Pancreas (tissue), 10 donors: Measurements from ENCODE around the gene TEKTIP1. TPM values are rescaled to one million over a fixed set of nuclear protein-coding genes. Genes with fewer than 3 reads are reported as not detected.

Source experiments
- ATAC-seq, 4 donors: fragments of 200-7000 bp; cut with Tn5 transposase; one replicate each; pipeline versions ENCODE4 v1.8.0 to v1.9.1; 2020; ENCODE audit warnings: mild to moderate bottlenecking in 4 of 4, moderate library complexity in 4 of 4
- DNase-seq, 6 donors: peaks; one replicate each; pipeline ENCODE4 v3.0.0-alpha.2; 2020
- FAIRE-seq: peaks from 2 replicates; lab custom pipeline; 2012; peaks lifted over from hg19 to GRCh38; lab: Jason Lieb, UNC
- H3K27ac ChIP-seq, 4 donors: fragments of 200-600 bp; sonication (generic); 1 replicate in 3 of 4; 2 replicates in 1 of 4; pipeline versions ENCODE4 v1.5.0 to v1.8.0; 2020
- H3K27me3 ChIP-seq, 4 donors: fragments of 200-600 bp; one replicate each; pipeline ENCODE4 v1.8.0; 2021
- H3K36me3 ChIP-seq, 3 donors: fragments of 200-600 bp; sonication (generic) in 1 of 3; one replicate each; pipeline versions ENCODE4 v1.5.0 to v1.8.0; 2020 to 2021
- H3K4me1 ChIP-seq, 3 donors: fragments of 200-600 bp; one replicate each; pipeline ENCODE4 v1.8.0; 2021
- H3K4me3 ChIP-seq, 4 donors: fragments of 200-600 bp; sonication (generic) in 2 of 4; one replicate each; pipeline versions ENCODE4 v1.5.0 to v1.8.0; 2020 to 2021
- H3K9me3 ChIP-seq, 4 donors: fragments of 200-600 bp; one replicate each; pipeline ENCODE4 v1.8.0; 2021
- CTCF ChIP-seq, 4 donors: fragments of 200-600 bp; sonication (generic) in 3 of 4; IDR thresholded peaks; one replicate each; pipeline versions ENCODE4 v1.5.0 to v1.8.0; 2021; ENCODE audit warnings: antibody characterized with exemption in 4 of 4
- WGBS, 2 donors: extraction: QIAGEN DNeasy Blood & Tissue Kit; methylation state at CpG; one replicate each; pipeline ENCODE4 v1.1.7; 2013; 5-methylcytosine and 5-hydroxymethylcytosine counted together
- intact Hi-C, 3 donors: fragments of 100-400 bp; cut with DNase I; formaldehyde crosslinking; loops; one replicate each; pipeline versions ENCODE4 v1.11.1 to v1.14.2; 2022
- polyA plus RNA-seq, 2 donors: library from polyadenylated mRNA; stranded (reverse); fragments of 200-250 nt; gene quantifications; one replicate each; pipeline ENCODE4 v1.2.3, GENCODE V29; 2013
- total RNA-seq, 6 donors: library from RNA; stranded (reverse); fragmentation: NEBNext Ultra II Directional in 4 of 6; extraction: Animal tissue kit (Norgen Biotek cat#: 25700) in 4 of 6; gene quantifications; one replicate each; pipeline versions ENCODE4 v1.2.1 to v1.2.4, GENCODE V29; 2021 to 2023
- donor health status: healthy with polysubstance abuse.
- donor health status: DM: no; HTN: no; CAD: no; lungs with moderate emphysema.
- donor health status: DM: no; HTN: no; CAD: no.
- donor health status: control.
- donor health status: control.
- donor health status: Bipolar disorder and iron deficiency.
- donor health status: DM: yes; HTN: yes; CAD: no.
- donor health status: DM: no; HTN: no; CAD: no.
- donor health status: DM: no; HTN: no; CAD: no.
- donor health status: DM: yes; HTN: yes; CAD: no.

The TEKTIP1 gene
- total and polyA plus RNA-seq, 8 donors: 0.73 to 5.6 (median 2.3) TPM

GRCh38 chr19:3536429-3537100 is 2.4 kb upstream of the TEKTIP1 start:
- Histone ChIP-seq H3K36me3 (peaks cover 0 to 40% (median 17%) of the 10 kb centered on the region in 3 donors), H3K4me3 (no peak overlapping the region), H3K27ac (no peak overlapping the region), H3K27me3 (no peaks in the 10 kb centered on the region), H3K4me1 (no peaks in the 10 kb centered on the region), H3K9me3 (no peaks in the 10 kb centered on the region)
- ATAC-seq (peak in 3 of 4 donors; percentile 4 to 14 (median 6)), DNase-seq (peak in 2 of 6 donors; percentile 37 to 51), FAIRE-seq (no peak)
- intact Hi-C loops: no loop called here
- no peak for TF ChIP-seq CTCF (IDR thresholded peaks at IDR 0.05)
- WGBS, 2 donors: 83 to 87% methylated on average over 27 of the region's 27 CpGs

- Histone ChIP-seq H3K9me3 (no peaks in the 10 kb centered on the region), H3K36me3 (peaks cover 0 to 34% (median 12%) of the 10 kb centered on the region in 3 donors), H3K27ac (no peak overlapping the region), H3K27me3 (no peaks in the 10 kb centered on the region), H3K4me1 (no peaks in the 10 kb centered on the region), H3K4me3 (no peak overlapping the region)
- DNase-seq: peak in 1 of 6 donors; percentile 44
- WGBS, 2 donors: 83 to 86% methylated on average over 12 to 13 of the region's 13 CpGs
- ATAC-seq: peak in 1 of 4 donors; percentile 1
- no peak for FAIRE-seq
- intact Hi-C loops: no loop called here
- no peak for TF ChIP-seq CTCF (IDR thresholded peaks at IDR 0.05)
Measured at GRCh38 chr19:3537101-3537437, 1.9 kb upstream of the TEKTIP1 start.

DNA sequence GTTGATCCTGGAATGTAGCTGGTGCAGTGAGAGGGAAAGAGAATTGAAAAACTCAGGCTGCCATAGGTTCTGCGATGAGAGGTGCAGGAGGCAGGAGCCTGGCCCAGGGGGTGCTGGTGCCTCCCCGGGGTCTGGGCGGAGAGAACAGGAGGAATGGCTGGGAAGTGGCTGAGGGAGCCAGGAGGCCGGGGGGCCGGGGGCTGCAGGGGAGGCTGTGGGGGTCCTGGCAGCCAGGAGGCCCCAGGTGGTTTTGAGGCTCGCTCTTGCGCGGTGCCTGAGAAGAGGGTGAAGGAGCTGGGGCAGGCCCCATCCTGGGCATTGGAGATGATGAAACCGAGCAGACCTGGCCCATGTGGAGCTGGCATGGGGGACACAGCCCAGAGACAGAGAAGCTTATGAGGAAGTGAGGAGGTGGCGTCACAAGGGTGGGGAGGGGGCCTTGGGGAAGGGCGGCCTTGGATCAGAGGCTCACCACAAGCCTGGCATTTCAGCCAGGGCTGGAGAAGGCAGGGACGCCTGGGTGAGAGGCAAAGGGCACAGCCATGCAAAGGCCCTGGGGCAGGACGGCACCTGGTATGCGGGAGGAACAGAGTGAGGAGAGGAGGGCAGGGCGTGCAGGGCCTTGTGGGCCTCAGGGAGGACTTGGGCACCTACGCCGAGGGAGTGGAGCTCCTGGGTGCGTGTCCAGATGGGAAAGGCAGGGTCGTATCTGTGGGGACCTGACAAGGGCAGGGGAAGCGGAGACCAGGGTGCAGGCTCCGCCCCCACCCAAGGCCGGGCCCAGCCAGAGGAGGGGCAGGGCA is 1.3 kb upstream of the TEKTIP1 start:
- FAIRE-seq: no peak
- H3K27me3 ChIP-seq: no peaks in the 10 kb centered on the region
- peak in 2 of 4 donors; percentile 5 to 11 for ATAC-seq
- H3K9me3 ChIP-seq: no peaks in the 10 kb centered on the region
- H3K36me3 ChIP-seq: peaks cover 0 to 30% (median 10%) of the 10 kb centered on the region in 3 donors
- H3K4me1 ChIP-seq: no peaks in the 10 kb centered on the region
- H3K4me3 ChIP-seq: no peak overlapping the region
- no peak for TF ChIP-seq CTCF (IDR thresholded peaks at IDR 0.05)
- no peak overlapping the region for H3K27ac ChIP-seq
- WGBS, 2 donors: 84 to 87% methylated on average over 22 of the region's 22 CpGs
- peak in 2 of 6 donors; percentile 30 to 56 for DNase-seq
- intact Hi-C loops: no loop called here

- H3K36me3 ChIP-seq: peaks cover 0 to 22% (median 10%) of the 10 kb centered on the region in 3 donors
- no peaks in the 10 kb centered on the region for H3K4me1 ChIP-seq
- no peaks in the 10 kb centered on the region for H3K9me3 ChIP-seq
- DNase-seq (peak in 1 of 6 donors; percentile 45), FAIRE-seq (no peak), ATAC-seq (no peak)
- TF ChIP-seq CTCF (IDR thresholded peaks at IDR 0.05): no peak
- 81 to 84% methylated on average over 23 to 25 of the region's 25 CpGs for WGBS, 2 donors
- no peaks in the 10 kb centered on the region for H3K27me3 ChIP-seq
- intact Hi-C loops: no loop called here
- no peak overlapping the region for H3K27ac ChIP-seq
- H3K4me3 ChIP-seq: no peak overlapping the region
Measured at GRCh38 chr19:3538258-3538929, 580 bp upstream of the TEKTIP1 start.
